Measurements from ENCODE around the gene OR5T2.
"Not testable (repeated sequence)": the region's sequence is repeated elsewhere in the genome, so short reads cannot be mapped to it uniquely, and the experiment has no call there.

The OR5T2 gene

DNA sequence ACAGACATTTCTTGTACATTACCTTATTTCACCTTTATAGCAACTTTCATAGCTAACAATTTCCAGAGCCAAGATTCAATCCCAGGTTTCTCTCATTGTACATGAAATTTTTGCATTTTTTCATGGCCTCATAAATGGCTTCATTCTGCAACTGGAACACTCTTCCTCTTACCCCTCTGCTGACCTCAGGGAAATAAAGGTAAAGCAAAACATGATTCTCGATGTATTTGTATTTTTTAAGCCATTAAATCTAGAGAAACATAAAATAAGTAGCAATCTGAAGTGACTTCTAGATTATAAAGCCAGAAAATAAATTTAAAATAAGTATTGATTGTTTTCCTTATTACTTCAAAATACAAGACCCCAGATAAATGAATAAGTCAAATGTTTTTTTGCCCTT, at the start of gene OR5T2:
OR5T2 (minus strand) TSS at position 101 of the 400 bp plus-strand sequence. CDS start 1,193 bp downstream, outside the sequence.
- DNase-seq (ENCODE audit: low read depth) = no peak

DNA sequence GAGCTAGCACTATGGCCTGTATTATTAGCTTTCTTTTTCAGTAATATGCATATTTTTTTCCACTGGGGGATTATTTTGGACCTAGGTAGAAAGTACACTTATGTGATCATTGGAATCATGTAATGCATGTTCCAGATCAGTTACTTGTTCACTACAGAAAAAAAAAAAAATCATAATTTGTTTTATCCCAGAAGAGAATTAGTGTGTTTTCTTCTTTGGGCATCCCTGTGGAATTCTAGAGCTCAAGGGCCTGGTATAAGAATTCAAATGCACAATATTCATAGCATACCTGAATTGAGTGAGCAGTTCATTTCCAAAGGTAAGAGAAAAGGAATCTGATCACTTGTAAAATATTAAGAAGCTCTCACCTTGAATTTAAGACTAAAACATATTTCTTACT, 39.8 kb upstream of the OR5T2 start, which contains the start of gene OR5T1:
OR5T1 (plus strand) TSS at position 301 of the 400 bp plus-strand sequence. CDS start 1,485 bp downstream, outside the sequence.
- no peak for DNase-seq (ENCODE audit: low read depth)

DNA sequence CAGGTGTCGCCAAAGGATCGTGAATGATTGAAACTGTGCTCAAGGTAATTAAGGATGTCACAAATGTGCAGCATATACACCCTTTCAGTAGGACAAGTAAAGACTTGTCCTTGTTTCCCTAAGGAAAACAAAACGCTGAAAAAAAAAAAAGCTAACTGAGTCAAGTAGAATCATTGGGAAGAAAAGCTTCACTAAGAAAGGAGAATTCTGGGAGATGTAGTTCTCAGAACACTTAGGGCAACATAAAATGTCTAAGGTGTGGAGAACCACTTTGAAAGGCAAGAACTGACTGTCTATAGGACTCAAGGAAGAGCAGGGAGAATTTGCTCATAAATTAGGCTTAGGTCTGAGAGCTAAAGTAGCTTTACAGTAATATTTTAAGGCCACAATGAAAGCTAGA, 37.0 kb upstream of the OR5T2 start:
- no peak for DNase-seq (ENCODE audit: low read depth)

DNA sequence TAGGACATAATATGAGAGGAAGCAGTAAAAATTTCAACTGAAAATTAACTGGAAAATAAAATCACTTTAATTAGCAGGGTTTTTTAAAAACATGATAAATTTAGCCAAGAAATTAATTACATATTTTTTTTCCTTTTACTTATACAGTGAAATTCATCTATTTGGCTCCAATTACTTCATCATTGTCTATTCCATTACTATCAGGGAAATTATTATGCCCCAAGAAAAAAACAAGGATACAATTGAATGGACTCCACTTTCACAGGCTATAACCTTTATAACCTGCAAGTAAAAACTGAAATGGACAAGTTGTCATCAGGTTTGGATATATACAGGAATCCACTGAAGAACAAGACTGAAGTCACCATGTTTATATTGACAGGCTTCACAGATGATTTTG, 17.9 kb upstream of the OR5T2 start, which contains the start of gene OR5T3:
OR5T3 (plus strand) TSS at position 301 of the 400 bp plus-strand sequence; CDS start at position 301, 0 bp downstream.
- DNase-seq (ENCODE audit: low read depth) = no peak

DNA sequence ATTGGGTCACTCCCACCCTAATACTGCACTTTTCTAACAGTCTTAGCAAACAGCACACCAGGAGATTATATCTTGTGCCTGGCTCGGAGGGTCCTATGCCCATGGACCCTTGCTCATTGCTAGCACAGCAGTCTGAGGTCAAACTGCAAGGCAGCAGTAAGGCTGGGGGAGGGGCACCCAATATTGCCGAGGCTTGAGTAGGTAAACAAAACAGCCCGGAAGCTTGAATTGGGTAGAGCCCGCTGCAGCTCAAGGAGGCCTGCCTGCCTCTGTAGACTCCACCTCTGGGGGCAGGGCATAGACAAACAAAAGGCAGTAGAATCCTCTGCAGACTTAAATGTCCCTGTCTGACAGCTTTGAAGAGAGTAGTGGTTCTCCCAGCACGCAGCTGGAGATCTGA, 14.3 kb downstream of the OR5T2 start:
- not testable (repeated sequence) for DNase-seq (ENCODE audit: low read depth)

DNA sequence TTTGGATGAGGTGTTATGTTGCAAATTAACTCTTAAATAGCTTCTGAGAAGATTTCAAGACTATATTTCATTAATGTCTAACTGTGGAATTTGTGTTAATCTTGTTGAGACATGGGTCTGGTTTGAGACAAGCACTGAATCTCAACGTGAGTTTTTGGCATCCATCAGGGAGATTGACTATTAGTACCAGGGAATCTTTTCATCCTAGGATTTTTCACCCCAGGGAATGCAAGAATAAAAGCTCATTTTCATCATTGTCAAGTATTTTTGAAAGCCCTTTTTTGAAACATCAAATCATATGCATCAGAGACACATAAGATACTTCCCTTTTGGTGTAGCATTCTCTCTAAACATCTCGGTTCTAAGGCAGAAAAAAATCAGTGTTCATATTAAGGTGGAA, 19.5 kb downstream of the OR5T2 start:
- no peak for DNase-seq (ENCODE audit: low read depth)

DNA sequence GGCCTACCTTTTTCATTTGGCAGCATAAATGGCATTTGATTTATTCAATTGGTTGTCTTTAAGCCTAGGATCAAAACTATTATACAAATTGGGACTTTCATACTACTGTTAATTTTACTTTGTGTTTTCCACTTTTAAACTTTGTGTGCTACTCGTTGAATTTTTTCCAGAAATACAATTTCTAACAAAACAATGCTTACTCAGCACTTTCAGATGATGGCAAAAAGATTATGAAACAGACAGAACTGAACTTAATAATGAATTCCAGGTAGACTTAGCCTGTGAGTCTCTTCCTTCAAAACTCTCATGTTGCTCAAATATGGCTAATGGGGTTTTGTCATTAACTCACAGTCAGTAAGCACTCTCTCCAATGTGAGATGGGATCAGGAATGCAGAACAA, 26.3 kb downstream of the OR5T2 start:
- no peak for DNase-seq (ENCODE audit: low read depth)

DNA sequence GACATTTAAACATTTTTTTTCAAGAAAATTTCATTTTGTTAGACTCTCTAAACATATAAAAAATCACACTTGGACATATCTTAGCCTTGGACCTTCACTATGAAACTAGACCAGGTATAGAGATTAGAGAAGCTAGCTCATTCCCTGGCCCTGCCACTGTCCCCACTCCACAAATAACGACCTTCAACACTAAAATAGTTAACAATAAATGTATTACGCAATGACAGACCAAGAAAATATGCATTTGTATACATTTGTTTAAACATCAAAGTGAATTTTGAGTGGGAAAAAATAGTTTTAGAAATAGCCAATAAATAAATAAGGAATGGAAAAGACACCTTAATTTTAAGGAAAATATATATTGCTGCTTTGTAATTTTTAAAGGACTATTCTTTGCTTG, 36.7 kb downstream of the OR5T2 start:
- no peak for DNase-seq (ENCODE audit: low read depth)

DNA sequence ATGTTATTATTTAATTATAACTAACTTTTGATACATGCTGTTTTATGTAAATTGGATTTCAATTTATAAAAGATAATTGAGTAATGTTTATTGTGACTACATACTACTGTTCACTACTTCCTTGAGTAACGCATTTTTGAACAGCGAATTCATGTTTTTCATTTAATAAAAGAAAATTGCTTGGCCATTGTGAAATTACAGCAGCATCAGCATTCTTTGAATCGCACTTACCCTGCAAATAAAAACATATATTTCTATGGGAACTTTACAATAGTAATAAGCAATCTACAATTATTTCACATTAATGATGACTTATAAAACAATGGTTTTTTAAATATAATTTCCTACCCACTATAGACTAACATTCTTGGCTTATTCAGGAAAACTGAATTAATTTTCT, 37.4 kb downstream of the OR5T2 start:
- no peak for DNase-seq (ENCODE audit: low read depth)

DNA sequence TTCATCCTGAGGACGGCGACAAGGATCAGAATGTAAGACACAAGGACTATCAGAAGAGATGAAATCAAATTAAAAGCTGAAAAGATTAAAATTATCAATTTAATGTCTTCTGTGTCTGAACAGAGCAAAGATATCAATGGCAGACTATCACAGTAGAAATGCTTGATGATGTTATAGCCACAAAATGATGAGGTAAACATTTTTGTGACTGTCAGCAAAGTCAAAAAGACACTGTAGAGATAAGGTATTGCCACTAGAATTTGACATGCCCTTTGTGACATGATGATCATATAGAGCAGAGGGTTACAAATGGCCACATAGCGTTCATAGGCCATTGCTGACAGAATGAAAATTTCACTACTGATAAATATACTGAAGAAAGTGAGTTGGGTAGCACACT, 45.5 kb downstream of the OR5T2 start:
- no peak for DNase-seq (ENCODE audit: low read depth)

DNA sequence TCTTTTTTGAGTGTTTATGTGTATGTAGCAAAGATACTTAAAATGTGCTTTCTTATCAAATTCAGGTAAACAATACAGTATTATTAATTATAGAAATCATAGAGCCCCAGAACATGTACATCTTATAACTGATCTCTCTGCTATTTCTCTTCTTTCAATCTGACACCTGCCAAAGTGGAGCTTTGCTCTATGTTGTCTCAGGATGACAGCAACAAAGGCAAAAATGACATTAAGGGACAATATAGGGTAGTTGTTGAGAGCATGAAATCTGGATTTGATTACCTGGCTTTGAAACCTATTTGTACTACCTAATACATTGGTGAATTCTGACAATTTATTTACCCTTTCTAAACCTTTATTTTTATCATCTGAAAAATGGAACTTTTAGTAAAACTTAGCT, 50.6 kb downstream of the OR5T2 start:
- no peak for DNase-seq (ENCODE audit: low read depth)

Data from activated T-helper 1 cell treated with Interleukin-2 at 50 U/mL for 16 hours (primary cell).